Progenitor cell of endocrine pancreas (in vitro differentiated cells): ENCODE data around the gene SERINC3. TPM values are rescaled to one million over a fixed set of nuclear protein-coding genes. Genes with fewer than 3 reads are reported as not detected.

Experiments
- DNase-seq: peaks from one replicate; pipeline ENCODE4 v3.0.0; 2021; ENCODE audit warnings: low spot score; ENCODE audit not compliant: unreplicated experiment
- H3K27ac Mint-ChIP-seq: 2 replicates; pipeline ENCODE4 v1.8.0; 2021; ENCODE audit warnings: mild to moderate bottlenecking, moderate library complexity, mixed read lengths
- H3K27me3 Mint-ChIP-seq: 2 replicates; pipeline ENCODE4 v1.8.0; 2021; ENCODE audit warnings: mixed read lengths
- H3K36me3 Mint-ChIP-seq: 2 replicates; pipeline ENCODE4 v1.8.0; 2022; ENCODE audit warnings: mixed read lengths; ENCODE audit not compliant: insufficient read depth
- H3K4me1 Mint-ChIP-seq: 2 replicates; pipeline ENCODE4 v1.8.0; 2021; ENCODE audit warnings: low read depth, mixed read lengths
- H3K4me3 Mint-ChIP-seq: 2 replicates; pipeline ENCODE4 v1.8.0; 2021; ENCODE audit warnings: low read depth, mild to moderate bottlenecking, moderate library complexity, mixed read lengths
- H3K9me3 Mint-ChIP-seq: 2 replicates; pipeline ENCODE4 v1.8.0; 2021; ENCODE audit warnings: low read depth, mixed read lengths
- CTCF ChIP-seq: fragments of 200-600 bp; sonication (generic); IDR thresholded peaks from one replicate; pipeline ENCODE4 v1.5.0; 2021; ENCODE audit warnings: antibody characterized with exemption, mild to moderate bottlenecking; ENCODE audit not compliant: unreplicated experiment
- total RNA-seq: library from RNA; stranded (reverse); gene quantifications from 2 replicates; pipeline ENCODE4 v1.2.1, GENCODE V29; 2021

The SERINC3 gene
- total RNA-seq, 1 donor from 2014 or later: 36.8 TPM

- H3K4me3 Mint-ChIP-seq: no peak overlapping the region
- no peak for DNase-seq
- H3K9me3 Mint-ChIP-seq: no peaks in the 10 kb centered on the region
- H3K36me3 Mint-ChIP-seq: peaks cover 8% of the 10 kb centered on the region
- no peaks in the 10 kb centered on the region for H3K27me3 Mint-ChIP-seq
- H3K4me1 Mint-ChIP-seq: no peaks in the 10 kb centered on the region
- H3K27ac Mint-ChIP-seq: no peak overlapping the region
- no peak for TF ChIP-seq CTCF
Observed at GRCh38 chr20:44483112-44483511, 38.8 kb downstream of the SERINC3 start.

- H3K36me3 Mint-ChIP-seq: peaks cover 8% of the 10 kb centered on the region
- no peak for TF ChIP-seq CTCF
Observed at GRCh38 chr20:44481719-44482416, 40.0 kb downstream of the SERINC3 start.

GRCh38 chr20:44480097-44480496 is 41.8 kb downstream of the SERINC3 start:
- H3K4me1 Mint-ChIP-seq: peaks cover 11% of the 10 kb centered on the region
- no peaks in the 10 kb centered on the region for H3K9me3 Mint-ChIP-seq
- no peak overlapping the region for H3K4me3 Mint-ChIP-seq
- no peak for TF ChIP-seq CTCF
- no peaks in the 10 kb centered on the region for H3K27me3 Mint-ChIP-seq
- peaks cover 6% of the 10 kb centered on the region for H3K36me3 Mint-ChIP-seq
- no peak overlapping the region for H3K27ac Mint-ChIP-seq
- no peak for DNase-seq

More at GRCh38 chr20:44481719-44482416, 40.0 kb downstream of the SERINC3 start:
- Mint-ChIP-seq H3K27me3 (no peaks in the 10 kb centered on the region), H3K27ac (no peak overlapping the region), H3K4me1 (peaks cover 2% of the 10 kb centered on the region), H3K9me3 (no peaks in the 10 kb centered on the region), H3K4me3 (no peak overlapping the region)
- DNase-seq: no peak

GRCh38 chr20:44479643-44480042 is 42.2 kb downstream of the SERINC3 start:
- H3K36me3 Mint-ChIP-seq: peaks cover 6% of the 10 kb centered on the region
- DNase-seq: no peak
- H3K9me3 Mint-ChIP-seq: no peaks in the 10 kb centered on the region
- H3K27ac Mint-ChIP-seq: no peak overlapping the region
- no peaks in the 10 kb centered on the region for H3K27me3 Mint-ChIP-seq
- no peak for TF ChIP-seq CTCF
- H3K4me3 Mint-ChIP-seq: no peak overlapping the region
- H3K4me1 Mint-ChIP-seq: peaks cover 12% of the 10 kb centered on the region

GRCh38 chr20:44478206-44478605 is 43.7 kb downstream of the SERINC3 start:
- H3K4me1 Mint-ChIP-seq: peaks cover 12% of the 10 kb centered on the region
- no peak overlapping the region for H3K4me3 Mint-ChIP-seq

More at GRCh38 chr20:44478206-44478605, 43.7 kb downstream of the SERINC3 start:
- Mint-ChIP-seq H3K36me3 (peaks cover 3% of the 10 kb centered on the region), H3K27me3 (no peaks in the 10 kb centered on the region), H3K9me3 (no peaks in the 10 kb centered on the region), H3K27ac (peak overlapping the region; percentile 31)
- no peak for TF ChIP-seq CTCF
- DNase-seq: no peak
